ENCODE measurements around the gene KCNT1. TPM values are rescaled to one million over a fixed set of nuclear protein-coding genes. Genes with fewer than 3 reads are reported as not detected.

KCNT1 gene
- total and polyA plus RNA-seq, 10 of the 15 experiments (the other 5 are each of a cell fraction or from before 2014, with no cell fraction given) = not detected

- TF ChIP-seq ELK1 (IDR thresholded peaks at IDR 0.05; ENCODE audit: low read depth, low read length) (no peak), BRCA1 (IDR thresholded peaks at IDR 0.05; ENCODE audit: low read depth, low read length) (no peak), SPI1 (IDR thresholded peaks at IDR 0.05; ENCODE audit: borderline replicate concordance, insufficient read depth, low read depth, low read length) (no peak), POLR2A (IDR thresholded peaks at IDR 0.05; ENCODE audit: low read depth, low read length) (no peak), POU2F2 (IDR thresholded peaks at IDR 0.05; ENCODE audit: borderline replicate concordance, low read depth, low read length) (no peak), USF2 (IDR thresholded peaks at IDR 0.05; ENCODE audit: borderline replicate concordance, low read depth, low read length) (no peak), GATAD2B (conservative IDR thresholded peaks at IDR 0.05; ENCODE audit: low read depth) (no peak), RBBP5 (conservative IDR thresholded peaks at IDR 0.05) (no peak)
Observed at GRCh38 chr9:135666534-135667462, 35.2 kb upstream of the KCNT1 start (continued).

GRCh38 chr9:135667463-135668001 lies 34.5 kb upstream of the KCNT1 start:
- DNase-seq (ENCODE audit: low read depth, low spot score) = no peak
- Histone ChIP-seq H3K79me2 (ENCODE audit: control insufficient read depth, insufficient read depth, low read length) (no peaks in the 10 kb centered on the region), H3K27me3 (replicated peaks in 1 of 2; ENCODE audit: control insufficient read depth in 2 of 2, insufficient read depth in 2 of 2, low read length in 1 of 2) (no peaks in the 10 kb centered on the region), H3K4me3 (no peak overlapping the region), H4K20me1 (ENCODE audit: control insufficient read depth, insufficient read depth) (no peaks in the 10 kb centered on the region), H3K9me3 (replicated peaks; ENCODE audit: control insufficient read depth, insufficient read depth, low read length) (no peaks in the 10 kb centered on the region), H3K4me2 (ENCODE audit: control insufficient read depth, insufficient read depth) (no peak overlapping the region), H3K4me1 (ENCODE audit: control insufficient read depth, insufficient read depth, low read length) (no peaks in the 10 kb centered on the region), H3K36me3 (ENCODE audit: control insufficient read depth in 2 of 2, insufficient read depth in 2 of 2, low read length in 1 of 2) (no peaks in the 10 kb centered on the region), H3K27ac (ENCODE audit: control insufficient read depth, insufficient read depth) (no peak overlapping the region), H2AFZ (ENCODE audit: control insufficient read depth, low read depth, low read length) (no peak overlapping the region), H3K9ac (ENCODE audit: control insufficient read depth, insufficient read depth, low read length) (no peak overlapping the region)
- CTCF ChIA-PET = no interaction called here
- RAD21 ChIA-PET (ENCODE audit: unreplicated experiment) = no interaction called here
- POLR2A ChIA-PET = no interaction called here
- 56% methylated on average over 9 of the region's 9 CpGs for whole genome bisulfite sequencing (ENCODE audit: insufficient coverage, insufficient replicate concordance, low lambda C conversion rate, missing lambda C conversion rate)
- in situ Hi-C loops (cut with MboI) (no loop called here), intact Hi-C loops (cut with micrococcal nuclease; ENCODE audit: unreplicated experiment) (no loop called here)
- no peak for ATAC-seq
- TF ChIP-seq SMC3 (IDR thresholded peaks at IDR 0.05; ENCODE audit: borderline replicate concordance, low read length) (no peak), NKRF (conservative IDR thresholded peaks at IDR 0.05) (no peak), MEF2A (IDR thresholded peaks at IDR 0.05; ENCODE audit: insufficient read depth, low read depth, low read length) (no peak), SREBF2 (IDR thresholded peaks at IDR 0.05; ENCODE audit: low read length) (no peak), NR2F1 (conservative IDR thresholded peaks at IDR 0.05) (no peak), ESRRA (IDR thresholded peaks at IDR 0.05; ENCODE audit: low read length) (no peak), REST (IDR thresholded peaks at IDR 0.05; ENCODE audit: low read depth, low read length) (no peak), SP1 (IDR thresholded peaks at IDR 0.05; ENCODE audit: low read depth, low read length) (no peak)
- no peak for FAIRE-seq
- SMC1A ChIA-PET (ENCODE audit: uncharacterized antibody, unreplicated experiment) = no interaction called here
- BruUV-seq (replicated peaks) = no TSS peak

Measured in GM12878 (cell line).